Activated T-helper 2 cell treated with anti-CD3 and anti-CD28 coated beads, Interferon-gamma antibody, Interleukin-2, Interleukin-4, amounts not matched to agents 10 μg/mL and 5 μg/mL and 100 μg/mL, durations not matched to agents 14 hours and 24 hours and 36 hours (primary cell): Measurements from ENCODE around the gene LRRC59. TPM values are rescaled to one million over a fixed set of nuclear protein-coding genes. Genes with fewer than 3 reads are reported as not detected.

Source experiments
- DNase-seq: peaks from one replicate; pipeline ENCODE4 v3.0.0; 2021; ENCODE audit warnings: low spot score
- H3K27ac Mint-ChIP-seq: one replicate; pipeline ENCODE4 v1.8.0; 2021; ENCODE audit warnings: mixed read lengths
- H3K27me3 Mint-ChIP-seq: one replicate; pipeline ENCODE4 v1.8.0; 2021; ENCODE audit warnings: low read depth, mixed read lengths
- H3K36me3 Mint-ChIP-seq: one replicate; pipeline ENCODE4 v1.8.0; 2021; ENCODE audit warnings: low read depth, mixed read lengths
- H3K4me1 Mint-ChIP-seq: one replicate; pipeline ENCODE4 v1.8.0; 2021; ENCODE audit warnings: low read depth, mixed read lengths
- H3K4me3 Mint-ChIP-seq: one replicate; pipeline ENCODE4 v1.8.0; 2021; ENCODE audit warnings: low read depth, mild to moderate bottlenecking, moderate library complexity, mixed read lengths
- H3K9me3 Mint-ChIP-seq: one replicate; pipeline ENCODE4 v1.8.0; 2021; ENCODE audit warnings: mixed read lengths
- intact Hi-C: fragments of 100-400 bp; cut with micrococcal nuclease; formaldehyde crosslinking; loops from one replicate; pipeline ENCODE4 v1.15.1; 2023
- total RNA-seq: library from RNA; stranded (reverse); gene quantifications from 2 replicates; pipeline ENCODE4 v1.2.3, GENCODE V29; 2022

Gene LRRC59
- 118 and 119 TPM in 2 replicates for total RNA-seq

- intact Hi-C loops = loop anchor here (1.0 to 2.0 kb wide), 3 partner anchors 17 to 197 kb away; partner anchors contain the start of gene ACSF2
- peak; percentile 92 for DNase-seq
- Mint-ChIP-seq H3K9me3 (peaks cover 4% of the 10 kb centered on the region), H3K27me3 (no peaks in the 10 kb centered on the region), H3K27ac (peak within 1 kb of the TSS; percentile 97), H3K4me3 (peak within 1 kb of the TSS; percentile 99), H3K36me3 (peaks cover 42% of the 10 kb centered on the region), H3K4me1 (peaks cover 24% of the 10 kb centered on the region)
Observed at GRCh38 chr17:50397111-50397918, at the start of gene LRRC59. TSS of gene LRRC59 (minus strand) at chr17:50397523. CDS start at chr17:50397317, 206 bp downstream.

- Mint-ChIP-seq H3K36me3 (no peaks in the 10 kb centered on the region), H3K27ac (no peak overlapping the region), H3K4me1 (no peaks in the 10 kb centered on the region), H3K9me3 (no peaks in the 10 kb centered on the region), H3K27me3 (no peaks in the 10 kb centered on the region), H3K4me3 (no peak overlapping the region)
- intact Hi-C loops = no loop called here
- DNase-seq = no peak
Observed at GRCh38 chr17:50445730-50446325, 48.5 kb upstream of the LRRC59 start.

- Mint-ChIP-seq H3K4me1 (no peaks in the 10 kb centered on the region), H3K27ac (no peak overlapping the region), H3K4me3 (no peak overlapping the region), H3K9me3 (no peaks in the 10 kb centered on the region), H3K36me3 (no peaks in the 10 kb centered on the region), H3K27me3 (no peaks in the 10 kb centered on the region)
- DNase-seq = no peak
- intact Hi-C loops = no loop called here
Observed at GRCh38 chr17:50444841-50445715, 47.8 kb upstream of the LRRC59 start.

DNA sequence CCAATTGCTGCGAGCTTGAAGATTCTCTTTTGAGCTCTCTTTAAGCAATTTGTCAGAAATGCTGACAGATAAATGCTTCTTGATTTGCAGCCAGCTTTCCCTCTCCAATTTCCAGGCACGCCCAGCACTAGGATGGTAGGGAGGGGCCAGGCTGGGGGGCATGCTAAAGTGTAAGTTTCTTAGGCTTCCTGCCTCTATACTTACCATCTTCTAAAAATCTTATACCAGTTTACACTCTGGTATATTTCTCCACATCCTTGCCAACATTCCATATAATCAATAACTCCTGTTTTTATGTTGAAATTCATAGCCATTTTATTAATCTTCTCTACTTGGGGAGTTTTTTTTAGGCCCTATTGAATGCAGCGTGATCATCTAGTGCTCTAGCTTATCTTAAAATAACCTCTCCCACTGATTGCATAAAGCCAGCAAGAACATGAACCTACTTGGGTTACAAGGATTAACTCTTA, 46.2 kb upstream of the LRRC59 start:
- Mint-ChIP-seq H3K9me3 (no peaks in the 10 kb centered on the region), H3K4me1 (no peaks in the 10 kb centered on the region), H3K4me3 (no peak overlapping the region), H3K27ac (no peak overlapping the region), H3K36me3 (no peaks in the 10 kb centered on the region), H3K27me3 (no peaks in the 10 kb centered on the region)
- intact Hi-C loops = no loop called here
- no peak for DNase-seq

DNA sequence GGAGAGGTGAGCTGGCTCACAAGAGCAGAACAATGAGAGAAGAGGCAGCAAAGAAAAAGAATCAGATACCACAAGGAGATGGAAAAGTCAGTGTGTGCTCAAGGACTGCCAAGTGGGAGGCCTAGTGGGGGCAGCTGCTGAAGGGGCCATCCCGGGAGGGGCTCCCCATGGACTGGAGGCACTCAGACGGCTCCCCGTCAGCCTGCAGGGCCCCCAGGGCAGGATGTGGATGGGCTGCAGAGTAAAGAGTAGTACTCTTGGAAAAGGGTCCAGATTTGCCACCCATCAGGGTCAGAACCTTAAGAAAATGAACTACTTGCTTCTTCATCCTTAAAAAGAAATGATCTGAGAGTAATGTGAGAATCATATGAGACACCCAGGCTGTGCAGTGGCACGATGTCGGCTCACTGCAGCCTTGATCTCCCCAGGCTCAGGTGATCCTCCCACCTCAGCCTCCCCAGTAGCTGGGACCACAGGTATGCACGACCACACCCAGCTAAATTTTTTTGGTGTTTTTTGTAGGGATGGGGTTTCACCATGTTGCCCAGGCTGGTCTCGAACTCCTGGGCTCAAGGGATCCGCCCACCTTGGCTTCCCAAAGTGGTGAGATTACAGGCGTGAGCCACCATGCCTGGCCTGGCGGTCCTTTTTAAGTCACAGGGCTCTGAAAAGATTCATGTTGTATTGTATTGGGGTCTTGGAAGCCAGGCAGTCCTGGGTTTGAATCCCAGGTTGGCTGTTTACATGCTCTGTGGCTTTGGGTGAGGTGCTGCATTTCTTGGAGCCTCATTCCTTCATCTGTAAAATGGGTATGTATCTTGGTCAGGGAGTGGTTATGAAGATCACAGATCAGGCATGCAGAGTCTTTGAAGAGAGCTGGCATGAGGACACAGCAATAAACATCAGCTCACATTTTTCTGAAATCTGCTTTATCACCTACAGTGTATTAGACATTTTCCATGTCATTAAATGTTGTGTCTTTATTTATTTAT, 43.8 kb upstream of the LRRC59 start:
- Mint-ChIP-seq H3K27me3 (no peaks in the 10 kb centered on the region), H3K4me3 (no peak overlapping the region), H3K36me3 (no peaks in the 10 kb centered on the region), H3K4me1 (no peaks in the 10 kb centered on the region), H3K27ac (no peak overlapping the region), H3K9me3 (no peaks in the 10 kb centered on the region)
- no peak for DNase-seq
- intact Hi-C loops = no loop called here

- no peak overlapping the region for H3K4me3 Mint-ChIP-seq
- no peak for DNase-seq
- no peaks in the 10 kb centered on the region for H3K9me3 Mint-ChIP-seq
- no peak overlapping the region for H3K27ac Mint-ChIP-seq
- H3K4me1 Mint-ChIP-seq = no peaks in the 10 kb centered on the region
- no peaks in the 10 kb centered on the region for H3K36me3 Mint-ChIP-seq
- no peaks in the 10 kb centered on the region for H3K27me3 Mint-ChIP-seq
- intact Hi-C loops = no loop called here
Observed at GRCh38 chr17:50440172-50440837, 43.0 kb upstream of the LRRC59 start.

GRCh38 chr17:50439008-50439407, 41.7 kb upstream of the LRRC59 start:
- Mint-ChIP-seq H3K27ac (no peak overlapping the region), H3K4me1 (no peaks in the 10 kb centered on the region), H3K9me3 (no peaks in the 10 kb centered on the region), H3K4me3 (no peak overlapping the region), H3K27me3 (no peaks in the 10 kb centered on the region), H3K36me3 (no peaks in the 10 kb centered on the region)
- intact Hi-C loops = no loop called here
- DNase-seq = no peak

DNA sequence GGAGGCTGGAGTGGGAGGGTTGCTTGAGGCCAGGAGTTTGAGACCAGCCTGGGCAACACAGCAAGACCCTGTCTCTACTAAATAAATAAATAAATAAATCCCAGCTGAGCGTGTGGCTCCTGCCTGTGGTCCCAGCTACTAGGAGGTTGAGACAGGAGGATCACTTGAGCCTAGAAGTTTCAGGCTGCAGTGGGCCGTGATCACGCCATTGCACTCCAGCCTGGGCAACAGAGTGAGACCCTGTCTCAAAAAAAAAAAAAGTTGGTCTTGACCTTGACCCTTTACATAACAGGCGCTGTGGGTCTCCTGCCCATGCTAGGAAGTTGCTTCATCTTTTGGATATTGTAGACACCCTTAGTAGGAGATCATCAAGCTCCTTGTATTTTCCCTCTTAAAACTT, 40.1 kb upstream of the LRRC59 start:
- intact Hi-C loops = no loop called here
- Mint-ChIP-seq H3K27me3 (no peaks in the 10 kb centered on the region), H3K9me3 (no peaks in the 10 kb centered on the region), H3K27ac (no peak overlapping the region), H3K4me1 (no peaks in the 10 kb centered on the region), H3K36me3 (no peaks in the 10 kb centered on the region), H3K4me3 (no peak overlapping the region)
- no peak for DNase-seq

- intact Hi-C loops = no loop called here
- no peak for DNase-seq
- no peaks in the 10 kb centered on the region for H3K27me3 Mint-ChIP-seq
- no peak overlapping the region for H3K4me3 Mint-ChIP-seq
- no peaks in the 10 kb centered on the region for H3K36me3 Mint-ChIP-seq
- no peaks in the 10 kb centered on the region for H3K9me3 Mint-ChIP-seq
- H3K27ac Mint-ChIP-seq = no peak overlapping the region
- peaks cover 6% of the 10 kb centered on the region for H3K4me1 Mint-ChIP-seq
Observed at GRCh38 chr17:50432125-50432762, 34.9 kb upstream of the LRRC59 start.

DNA sequence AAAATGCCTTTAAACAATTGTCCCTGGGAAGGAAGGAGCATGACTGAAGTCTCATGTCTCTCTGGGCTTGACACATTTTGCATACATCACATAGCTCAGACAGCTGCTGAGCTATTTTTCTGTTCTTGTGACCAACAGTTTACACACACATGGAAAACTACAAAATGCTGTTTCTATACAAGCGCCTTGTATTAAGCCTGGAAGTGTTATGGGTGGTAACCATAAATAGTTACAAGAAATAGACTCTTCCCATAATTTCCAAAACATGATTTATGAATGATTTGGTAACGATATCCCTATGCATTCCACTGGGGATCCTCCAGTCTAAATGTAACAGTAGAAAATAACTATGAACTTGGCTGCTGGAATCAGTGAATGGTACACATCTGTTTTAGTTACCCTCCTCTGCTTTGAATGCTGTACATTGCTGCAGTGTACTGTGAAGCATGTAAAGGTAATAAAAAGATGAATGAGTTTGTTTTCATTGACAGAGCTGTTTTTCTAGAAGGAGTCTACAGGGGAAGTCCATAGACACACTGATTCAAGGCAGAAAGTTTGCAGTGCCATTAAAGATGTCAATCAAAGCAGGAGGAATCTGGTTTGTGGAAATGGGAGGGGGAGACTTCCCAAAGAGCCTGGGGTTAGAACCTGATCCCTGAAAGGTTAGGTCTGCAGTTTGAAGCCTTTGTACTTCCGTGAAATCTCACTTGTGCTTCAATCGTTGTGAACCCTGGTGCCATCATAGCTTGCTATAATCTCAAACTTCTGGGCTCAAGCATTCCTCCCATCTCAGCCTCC, 33.7 kb upstream of the LRRC59 start:
- peaks cover 12% of the 10 kb centered on the region for H3K4me1 Mint-ChIP-seq
- no peak overlapping the region for H3K27ac Mint-ChIP-seq
- H3K4me3 Mint-ChIP-seq = no peak overlapping the region
- intact Hi-C loops = no loop called here
- H3K9me3 Mint-ChIP-seq = no peaks in the 10 kb centered on the region
- no peaks in the 10 kb centered on the region for H3K36me3 Mint-ChIP-seq
- no peak for DNase-seq
- H3K27me3 Mint-ChIP-seq = no peaks in the 10 kb centered on the region

- intact Hi-C loops = no loop called here
Observed at GRCh38 chr17:50429793-50430192, 32.5 kb upstream of the LRRC59 start.

More at GRCh38 chr17:50429793-50430192, 32.5 kb upstream of the LRRC59 start:
- DNase-seq = no peak
- H3K9me3 Mint-ChIP-seq = no peaks in the 10 kb centered on the region
- no peaks in the 10 kb centered on the region for H3K27me3 Mint-ChIP-seq
- H3K36me3 Mint-ChIP-seq = no peaks in the 10 kb centered on the region
- no peak overlapping the region for H3K27ac Mint-ChIP-seq
- peaks cover 20% of the 10 kb centered on the region for H3K4me1 Mint-ChIP-seq
- no peak overlapping the region for H3K4me3 Mint-ChIP-seq
